ENCODE results near the gene NTMT1.
"Not testable (repeated sequence)": the region's sequence is repeated elsewhere in the genome, so short reads cannot be mapped to it uniquely, and the experiment has no call there.

The NTMT1 gene

DNA sequence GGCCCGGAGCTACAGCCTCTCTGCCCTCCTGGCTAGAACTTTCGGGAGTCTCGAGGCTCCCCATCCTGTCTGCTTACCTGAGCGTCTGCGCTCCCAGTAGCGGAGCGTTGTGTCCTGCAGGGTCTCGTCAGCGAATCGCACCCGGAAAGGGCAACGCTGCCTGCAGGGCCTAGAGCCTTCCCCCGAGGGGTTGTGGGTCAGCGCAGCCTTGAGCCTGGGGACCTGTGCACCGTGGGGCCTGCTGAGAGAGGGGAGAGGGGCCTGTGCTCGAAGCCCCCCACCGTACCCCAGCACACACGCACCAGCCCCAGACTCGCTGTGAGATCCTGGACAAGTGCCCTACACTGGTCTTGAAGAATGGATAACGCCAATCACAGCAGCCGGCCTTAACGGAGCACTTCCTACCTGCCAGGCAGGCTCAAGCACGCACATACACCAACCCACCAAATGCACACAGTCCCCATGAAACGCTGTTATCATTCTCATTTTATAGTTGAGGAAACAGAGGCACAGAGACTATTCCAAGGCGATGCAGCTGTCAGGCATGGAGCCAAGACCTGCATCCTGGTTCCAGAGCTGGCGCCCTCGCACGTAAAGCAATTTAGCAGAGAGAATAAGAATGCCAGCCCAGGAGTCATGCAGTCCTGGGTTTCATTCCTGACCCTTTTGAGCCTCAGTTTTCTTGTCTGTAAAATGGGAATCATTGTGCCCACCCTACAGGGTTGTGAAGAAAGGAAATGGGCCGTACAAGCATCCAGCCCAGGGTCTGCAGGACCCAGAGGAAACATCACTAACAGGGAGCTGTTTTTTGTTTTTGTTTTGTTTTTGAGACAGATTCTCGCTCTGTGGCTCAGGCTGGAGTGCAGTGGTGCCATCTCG lies 10.3 kb upstream of the NTMT1 start:
- no peak for DNase-seq

DNA sequence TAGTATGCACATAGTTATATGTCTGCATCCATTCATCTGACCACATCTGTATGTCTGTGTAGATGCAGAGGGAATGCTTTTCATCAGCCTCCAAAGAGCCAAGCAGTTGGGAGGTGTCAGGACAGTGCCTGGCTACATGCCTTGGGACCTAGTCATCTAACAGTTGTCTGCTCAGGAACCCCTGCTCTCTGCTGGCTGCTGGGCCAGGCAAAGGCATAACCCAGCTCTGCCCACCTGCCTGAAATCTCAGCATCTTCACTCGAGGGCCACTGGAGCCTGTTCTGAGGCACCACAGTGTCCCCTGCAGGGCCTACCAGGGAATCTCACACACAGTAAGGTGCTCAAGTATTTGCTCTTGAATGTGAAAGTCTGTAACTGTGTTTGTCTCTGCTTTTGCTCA lies 8.8 kb upstream of the NTMT1 start:
- DNase-seq: no peak

DNA sequence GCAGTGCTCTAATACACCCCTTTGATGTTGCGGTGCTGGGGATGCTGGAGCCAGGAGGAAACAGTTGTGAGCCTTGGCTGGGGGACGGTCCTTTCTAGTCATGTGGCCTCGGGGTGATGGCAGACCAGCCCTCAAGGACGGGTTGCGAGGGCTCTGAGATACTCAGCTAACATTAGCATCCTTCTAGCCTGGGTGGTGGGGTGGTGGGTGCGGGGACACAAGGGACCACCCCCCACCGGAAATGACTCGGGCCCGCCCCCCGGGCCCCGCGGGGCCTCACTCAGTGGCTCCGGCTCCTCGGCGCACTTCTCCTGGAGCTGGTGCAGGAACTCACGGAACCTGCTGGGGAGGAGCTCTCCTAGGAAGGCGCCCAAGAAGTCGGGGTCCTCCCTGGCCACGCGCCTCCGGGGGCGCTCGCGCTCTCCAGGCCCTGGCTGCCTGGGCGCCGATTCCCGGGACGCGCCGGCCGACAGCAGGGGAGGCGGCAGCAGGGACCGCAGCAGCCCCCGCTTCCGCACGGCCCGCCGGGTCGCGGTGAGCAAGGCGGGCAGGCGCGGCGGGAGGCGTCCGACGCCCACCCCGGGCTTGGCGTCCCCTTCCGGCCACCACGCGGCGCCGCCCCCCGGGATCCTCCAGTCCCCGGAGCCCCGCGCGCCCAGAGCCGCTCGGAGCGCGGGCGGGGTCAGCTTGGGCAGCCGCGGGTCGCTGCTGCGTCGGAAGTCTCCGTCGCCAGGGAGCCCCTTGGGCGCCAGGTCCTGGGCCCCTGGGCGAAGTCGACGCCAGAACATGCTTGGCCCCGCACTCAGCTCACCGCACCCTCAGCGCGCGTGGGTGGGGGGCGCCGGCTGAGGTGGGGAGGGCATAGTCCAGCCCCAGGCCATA lies 5.9 kb upstream of the NTMT1 start:
- DNase-seq: peak in 1 of 2 experiments; percentile 41

DNA sequence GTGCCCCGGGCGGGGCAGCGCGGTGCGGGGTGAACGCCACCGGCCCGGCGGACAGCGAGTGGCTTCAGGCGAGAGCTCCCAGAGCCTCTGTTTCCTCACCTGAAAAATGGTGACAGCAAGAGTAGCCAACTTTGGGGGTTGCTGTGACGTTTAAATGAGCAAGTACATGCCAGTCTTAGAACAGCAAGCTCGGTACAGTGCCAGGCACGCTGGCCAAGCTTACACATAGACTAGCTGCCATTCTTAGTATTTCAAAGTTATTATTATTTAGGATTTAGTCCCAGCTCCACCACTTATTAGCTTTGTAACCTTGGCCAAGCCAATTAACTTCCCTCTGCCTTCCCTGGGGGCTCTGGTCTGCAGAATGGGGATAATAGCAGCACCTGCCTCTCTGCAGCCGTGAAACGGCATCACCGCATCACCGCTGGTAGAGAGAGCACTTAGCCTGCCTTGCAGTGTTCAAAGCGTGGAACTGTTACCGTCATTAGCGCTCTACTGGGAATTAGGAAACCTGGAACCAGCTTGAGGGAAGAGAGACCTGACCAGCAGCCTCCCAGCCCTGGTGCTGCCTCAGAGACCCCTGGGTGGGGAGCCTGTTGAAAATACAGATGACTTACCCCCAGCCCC lies 5.2 kb upstream of the NTMT1 start, which contains the start of gene C9orf50:
Gene C9orf50 (minus strand): TSS at position 433 of the 627 bp plus-strand sequence. CDS start 527 bp downstream, outside the sequence.
- DNase-seq: no peak

DNA sequence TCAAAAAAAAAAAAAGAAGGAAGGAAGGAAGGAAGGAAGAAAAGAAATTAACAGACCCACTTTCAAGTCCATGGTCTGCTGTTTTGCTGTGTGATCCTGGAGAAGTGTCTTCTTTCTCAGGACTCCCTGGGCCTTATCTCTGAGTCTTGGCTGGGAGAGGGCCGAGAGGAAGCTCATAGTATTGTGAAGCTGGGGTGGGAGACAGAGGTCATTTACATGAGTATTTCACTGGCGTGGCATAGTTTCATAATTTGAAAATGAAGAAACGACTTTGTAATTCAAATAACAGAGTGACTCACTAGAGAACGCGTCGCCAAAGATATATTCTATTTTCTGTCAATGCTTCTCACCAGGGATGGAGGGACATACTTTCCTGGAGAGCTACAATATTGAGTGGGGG lies 2.6 kb upstream of the NTMT1 start:
- no peak for DNase-seq

DNA sequence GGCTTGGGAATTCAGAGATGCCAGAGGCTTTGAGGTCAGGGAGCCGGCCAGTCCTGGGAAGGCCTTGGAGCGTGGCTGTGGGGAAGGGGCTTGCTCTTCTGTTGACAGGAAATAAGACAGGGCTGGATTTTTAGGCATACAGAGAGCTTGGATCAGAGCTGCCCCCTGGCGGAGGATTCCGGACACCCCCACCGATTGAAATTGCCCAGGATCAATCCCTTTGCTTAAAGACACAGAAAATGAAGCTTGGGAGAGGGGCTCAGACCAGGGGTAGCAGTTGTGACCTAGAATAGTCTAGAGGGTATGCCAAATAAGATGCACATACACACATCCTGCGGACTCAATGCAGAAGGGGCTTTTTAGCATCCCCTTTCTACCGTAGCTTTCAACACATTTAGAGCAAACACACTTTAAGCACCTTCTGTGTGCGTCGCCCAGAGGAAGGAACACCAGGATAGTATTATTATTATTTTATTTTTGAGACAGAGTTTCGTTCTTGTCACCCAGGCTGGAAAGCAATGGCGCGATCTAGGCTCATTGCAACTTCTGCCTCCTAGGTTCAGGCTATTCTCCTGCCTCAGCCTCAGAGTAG lies 1.7 kb upstream of the NTMT1 start:
- DNase-seq: peak; percentile 87

DNA sequence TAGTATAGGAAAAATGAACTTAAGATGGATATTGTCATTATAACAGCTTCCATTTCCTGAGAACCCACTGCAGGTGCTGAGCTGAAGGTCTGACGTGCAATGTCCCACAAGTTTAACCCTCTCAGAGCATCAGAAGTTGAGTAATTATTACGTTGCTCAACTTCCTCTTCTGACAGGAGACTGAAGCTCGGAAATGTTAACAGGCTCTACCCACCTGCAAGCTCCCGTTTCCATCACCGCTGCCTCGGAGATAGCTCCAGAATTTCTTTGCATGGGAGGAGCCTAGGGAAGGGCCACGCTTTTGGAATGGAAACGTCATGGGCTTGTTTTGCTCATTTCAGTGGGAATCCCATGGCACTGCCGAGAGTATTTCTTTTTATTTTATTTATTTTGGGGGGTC lies 1.0 kb upstream of the NTMT1 start:
- peak in 1 of 2 experiments; percentile 45 for DNase-seq

DNA sequence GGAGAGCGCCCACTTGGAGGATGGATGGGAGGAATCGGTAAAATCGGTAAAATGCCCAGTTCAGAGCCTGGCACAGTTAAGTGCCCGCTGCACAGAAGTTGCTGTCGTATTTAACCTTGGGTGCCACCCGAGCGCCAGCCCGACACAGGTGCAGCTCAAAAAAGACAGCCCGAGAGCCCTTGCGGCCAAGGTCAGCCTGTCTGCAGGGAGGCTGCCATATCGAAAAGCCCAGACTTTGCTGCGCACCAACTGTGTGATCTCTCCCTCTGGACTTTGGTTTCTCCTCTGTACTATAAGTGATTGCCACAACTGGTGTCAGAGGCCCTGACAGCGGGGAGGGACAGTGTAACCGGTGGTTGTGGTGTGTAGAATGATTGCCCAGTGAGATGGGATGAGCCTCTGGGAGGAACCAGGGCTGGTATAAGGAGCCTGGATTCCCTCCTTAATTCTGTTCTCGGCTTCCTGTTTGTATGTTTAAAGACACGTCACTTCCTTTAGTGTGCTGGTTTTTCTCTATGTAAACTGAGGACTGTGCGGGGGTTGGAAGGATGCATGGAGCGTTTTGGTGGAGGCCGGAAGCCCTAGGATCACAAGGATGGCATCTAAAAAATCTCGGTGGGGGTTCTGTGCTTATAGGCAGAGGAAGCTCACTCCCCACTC lies 792 bp downstream of the NTMT1 start:
- DNase-seq: peak; percentile 53 to 60

DNA sequence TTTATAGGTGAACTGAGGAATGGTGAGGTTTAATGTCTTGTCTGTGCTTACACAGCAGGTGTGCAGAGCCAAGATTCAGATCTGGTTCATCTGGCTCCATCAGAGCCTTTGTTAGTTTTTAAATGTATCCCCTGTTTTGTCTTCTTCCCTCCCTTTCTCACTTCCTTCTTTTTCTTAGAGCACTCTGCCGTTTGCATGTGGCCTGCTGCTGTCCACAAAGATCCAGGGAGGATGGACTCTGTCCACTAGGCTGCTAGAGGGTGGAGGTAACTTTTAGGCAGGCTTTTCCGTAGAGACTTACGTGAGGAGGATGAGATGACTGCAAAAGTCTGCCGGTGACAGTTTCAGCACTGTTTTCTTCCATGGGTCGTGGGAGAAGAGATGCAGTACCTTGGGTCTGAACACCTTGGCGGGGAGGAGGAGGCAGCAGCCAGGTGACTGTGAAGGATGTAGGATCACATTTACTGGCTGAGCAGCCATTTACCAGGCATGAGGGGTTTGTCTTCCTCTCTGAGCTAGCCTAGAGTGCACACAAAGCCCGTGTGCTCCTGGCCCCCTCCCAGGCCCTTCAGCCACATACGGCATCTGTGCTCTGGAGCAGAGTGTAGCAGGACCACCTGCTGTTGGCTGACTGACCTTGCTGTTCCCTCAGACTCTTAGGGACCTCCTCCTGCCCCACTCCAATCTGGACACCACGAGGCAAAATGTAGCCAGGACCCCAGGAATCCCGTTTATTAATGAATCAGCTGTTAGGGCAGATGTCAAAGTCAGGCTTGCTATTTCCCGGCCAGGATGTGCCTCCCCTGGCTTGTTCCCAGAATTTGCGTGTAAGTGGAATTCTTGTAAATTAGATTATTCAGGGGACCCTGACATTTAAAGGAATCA lies 1.8 kb downstream of the NTMT1 start:
- no peak for DNase-seq

DNA sequence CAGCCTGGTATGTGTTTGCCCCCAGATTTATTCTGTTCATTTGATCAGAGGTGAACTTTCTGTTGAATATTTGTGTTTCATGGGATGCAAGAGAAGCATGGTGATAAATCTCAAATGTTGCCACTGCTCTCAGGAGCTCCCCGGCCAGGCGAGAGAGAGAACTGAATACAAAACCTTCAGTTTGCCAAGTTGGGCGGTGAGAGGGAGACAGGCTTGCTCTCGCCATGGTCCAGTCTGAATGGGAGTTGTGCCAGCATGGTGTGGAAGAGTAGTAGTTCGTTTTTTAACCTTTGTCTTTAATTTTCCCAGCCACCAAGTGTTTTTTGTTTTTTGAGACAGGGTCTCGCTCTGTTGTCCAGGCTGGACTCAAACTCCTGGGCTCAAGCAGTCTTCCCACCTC lies 2.7 kb downstream of the NTMT1 start:
- DNase-seq: no peak

DNA sequence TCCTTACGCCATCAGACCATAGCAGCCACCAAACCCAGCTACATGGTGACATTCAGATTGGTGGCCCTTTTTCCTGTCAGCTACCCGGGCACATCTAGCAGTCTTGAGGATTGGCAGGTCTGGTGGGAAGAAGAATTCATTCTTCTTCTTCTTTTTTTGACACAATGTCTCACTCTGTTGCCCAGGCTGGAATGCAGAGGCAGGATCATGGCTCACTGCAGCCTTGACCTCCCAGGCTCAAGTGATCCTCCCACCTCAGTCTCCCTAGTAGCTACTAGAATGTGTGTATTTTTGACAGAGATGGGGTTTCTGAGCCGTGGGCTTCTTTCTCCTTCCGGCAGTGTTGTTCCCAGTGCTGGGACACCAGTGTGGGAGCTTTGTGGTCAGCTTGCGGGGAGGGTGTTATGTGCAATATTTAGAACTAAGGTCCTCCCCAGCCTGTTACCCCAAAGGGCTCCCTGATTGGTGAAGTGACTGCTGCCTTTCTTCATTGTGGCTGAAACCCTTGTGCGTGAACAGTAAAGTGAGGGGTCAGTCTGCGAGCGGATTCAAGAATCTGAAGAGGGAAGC lies 3.4 kb downstream of the NTMT1 start:
- no peak for DNase-seq

DNA sequence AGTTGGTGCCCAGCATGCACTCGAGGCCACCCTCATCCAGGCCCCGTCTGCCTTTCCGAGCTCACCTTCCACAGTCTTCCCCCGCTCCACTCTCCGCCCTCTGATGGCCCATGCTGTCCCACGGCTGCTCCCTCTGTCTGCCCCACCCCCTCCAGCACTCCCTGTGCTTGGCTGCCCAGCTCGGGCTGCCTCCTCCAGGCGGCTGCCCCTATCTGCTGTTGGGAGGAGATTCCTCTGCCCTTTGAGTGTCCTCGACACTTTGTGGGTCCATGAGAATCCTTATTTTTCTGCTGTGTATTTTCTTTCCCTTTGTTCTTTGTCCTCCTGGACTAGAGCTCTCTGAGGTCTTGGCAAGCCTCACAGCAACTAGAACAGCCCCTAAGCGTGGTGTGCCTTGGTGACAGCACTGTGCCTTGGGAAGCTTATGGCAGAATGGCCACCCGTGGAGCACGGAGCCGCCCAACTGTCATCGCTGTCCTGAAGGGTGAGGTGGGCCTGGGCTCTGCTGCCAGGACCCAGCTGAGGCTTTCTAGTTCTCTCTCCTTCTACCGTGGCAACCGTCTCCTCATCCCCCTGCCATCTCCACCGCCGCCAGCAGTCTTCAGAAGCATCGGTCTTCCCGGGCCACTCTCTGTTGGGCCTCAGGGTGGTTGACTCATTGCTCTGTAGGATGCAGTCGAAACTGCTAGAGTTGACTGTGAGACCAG lies 5.2 kb downstream of the NTMT1 start:
- DNase-seq: peak in 1 of 2 experiments; percentile 45

DNA sequence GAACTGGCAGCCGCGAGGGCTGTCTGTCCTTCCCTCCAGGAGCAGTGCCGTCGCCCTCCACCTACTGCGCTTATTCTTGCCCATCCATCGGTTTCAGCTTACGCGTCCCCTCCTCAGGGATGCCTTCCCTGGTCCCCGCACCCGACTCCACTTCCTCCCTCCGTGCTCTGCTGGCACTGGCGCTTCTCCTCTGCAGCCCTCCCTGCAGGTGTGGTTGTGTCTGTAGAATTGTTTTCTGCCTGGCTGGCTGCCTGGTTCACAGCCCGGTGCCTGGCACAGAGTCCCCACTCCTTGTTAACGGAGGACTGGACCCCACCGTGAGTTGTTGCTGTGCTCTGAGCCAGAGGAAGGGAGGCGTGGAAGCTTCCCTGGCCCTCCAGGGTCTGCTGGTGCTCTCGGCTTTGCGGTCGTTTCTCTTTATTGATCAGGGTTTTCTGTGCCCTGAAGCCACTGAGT lies 5.7 kb downstream of the NTMT1 start:
- no peak for DNase-seq

DNA sequence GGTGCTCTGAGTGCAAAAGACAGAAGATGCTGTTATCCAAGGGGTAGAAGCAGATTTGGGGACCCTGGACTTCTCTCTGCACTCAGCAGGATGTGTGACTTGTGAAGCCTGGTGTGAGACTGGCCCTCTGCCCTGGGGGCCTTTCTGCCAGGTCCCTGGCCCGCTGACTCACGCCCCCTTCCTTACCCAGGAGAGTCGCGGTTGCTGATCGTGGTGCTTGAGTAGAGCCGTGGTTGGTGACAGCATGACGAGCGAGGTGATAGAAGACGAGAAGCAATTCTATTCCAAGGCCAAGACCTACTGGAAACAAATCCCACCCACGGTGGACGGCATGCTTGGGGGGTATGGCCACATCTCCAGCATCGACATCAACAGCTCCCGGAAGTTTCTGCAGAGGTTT lies 6.5 kb downstream of the NTMT1 start:
- peak in 1 of 2 experiments; percentile 46 for DNase-seq

DNA sequence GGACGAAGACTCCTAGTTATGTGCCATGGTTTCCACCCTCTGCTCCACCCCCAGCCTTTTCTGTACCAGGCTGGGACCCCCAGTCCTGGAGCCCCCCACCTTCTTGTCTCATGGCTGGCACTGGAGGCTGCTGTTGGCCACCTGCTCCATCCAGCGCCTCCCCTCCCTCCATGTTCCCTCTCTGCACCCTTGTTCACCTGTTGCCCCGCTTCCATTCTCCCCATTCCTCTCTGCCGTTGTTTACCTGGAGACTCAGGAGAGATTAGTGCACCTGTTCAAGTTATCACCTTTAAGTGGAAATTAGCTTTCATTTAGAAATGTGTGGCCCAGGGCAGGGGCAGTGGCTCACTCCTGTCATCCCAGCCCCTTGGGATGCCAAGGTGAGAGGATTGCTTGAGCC lies 7.2 kb downstream of the NTMT1 start:
- DNase-seq: no peak

DNA sequence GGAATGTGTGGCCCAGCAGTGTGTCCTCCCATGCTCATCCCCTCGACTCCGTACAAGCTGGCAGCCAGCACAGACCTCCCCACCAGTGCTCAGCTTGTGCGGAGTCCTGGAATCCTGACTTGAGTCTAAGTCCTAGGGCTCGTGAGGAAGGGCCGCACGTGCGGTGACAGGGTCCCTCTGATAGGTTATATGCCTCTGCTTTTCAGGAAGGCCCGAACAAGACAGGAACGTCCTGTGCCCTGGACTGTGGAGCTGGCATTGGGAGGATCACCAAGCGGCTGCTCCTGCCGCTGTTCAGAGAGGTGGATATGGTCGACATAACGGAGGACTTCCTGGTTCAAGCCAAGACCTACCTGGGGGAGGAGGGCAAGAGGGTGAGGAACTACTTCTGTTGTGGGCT lies 7.9 kb downstream of the NTMT1 start:
- DNase-seq: no peak

DNA sequence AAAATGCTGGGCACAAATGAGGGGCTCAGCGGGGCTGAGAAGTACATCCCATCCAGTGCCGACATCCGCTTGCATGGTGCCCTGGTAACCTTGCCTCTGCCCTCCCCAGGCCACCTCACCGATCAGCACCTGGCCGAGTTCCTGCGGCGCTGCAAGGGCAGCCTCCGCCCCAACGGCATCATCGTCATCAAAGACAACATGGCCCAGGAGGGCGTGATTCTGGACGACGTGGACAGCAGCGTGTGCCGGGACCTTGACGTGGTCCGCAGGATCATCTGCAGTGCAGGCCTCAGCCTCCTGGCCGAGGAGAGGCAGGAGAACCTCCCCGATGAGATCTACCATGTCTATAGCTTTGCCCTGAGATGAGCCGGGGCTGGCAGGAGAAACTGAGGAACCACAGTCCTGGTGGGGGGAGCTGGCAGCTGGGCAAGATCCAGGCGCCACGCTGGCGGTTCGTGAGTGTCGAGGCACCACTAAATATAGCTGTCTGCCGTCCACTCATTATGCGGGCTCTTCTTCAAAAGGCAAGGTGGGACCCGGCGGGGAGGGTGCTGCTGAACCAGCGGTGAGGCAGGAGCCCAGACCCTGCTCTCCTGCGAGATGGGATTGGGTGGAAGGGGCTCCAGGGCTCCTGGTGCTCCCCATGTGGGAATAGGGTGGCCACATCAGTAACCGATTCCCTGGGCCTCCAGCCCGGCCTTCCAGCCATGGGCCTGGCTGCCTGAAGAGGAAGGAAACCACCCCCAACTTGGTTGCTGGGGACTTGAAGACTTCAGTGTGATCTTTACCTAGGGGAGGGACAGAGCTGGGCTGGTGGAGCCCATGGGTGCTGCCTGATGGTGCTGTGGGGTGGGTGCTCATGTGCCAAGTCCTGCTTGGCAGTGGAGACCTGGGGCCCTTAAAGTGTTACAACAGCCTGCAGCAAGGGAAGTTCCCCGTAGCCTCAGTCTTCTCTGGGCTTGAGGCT lies 9.4 kb downstream of the NTMT1 start:
- no peak for DNase-seq

DNA sequence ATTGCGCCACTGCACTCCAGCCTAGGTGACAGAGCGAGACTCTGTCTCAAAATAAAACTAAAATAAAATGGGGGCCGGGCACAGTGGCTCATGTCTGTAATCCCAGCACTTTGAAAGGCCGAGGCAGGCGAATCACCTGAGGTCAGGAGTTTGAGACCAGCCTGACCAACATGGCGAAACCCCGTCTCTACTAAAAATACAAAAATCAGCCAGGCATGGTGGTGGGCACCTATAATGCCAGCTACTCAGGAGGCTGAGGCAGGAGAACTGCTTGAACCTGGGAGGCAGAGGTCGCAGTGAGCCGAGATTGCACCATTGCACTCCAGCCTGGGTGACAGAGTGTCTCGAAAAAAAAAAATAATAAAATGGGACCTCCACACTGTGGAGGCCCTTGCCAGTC lies 10.4 kb downstream of the NTMT1 start:
- not testable (repeated sequence) for DNase-seq

DNA sequence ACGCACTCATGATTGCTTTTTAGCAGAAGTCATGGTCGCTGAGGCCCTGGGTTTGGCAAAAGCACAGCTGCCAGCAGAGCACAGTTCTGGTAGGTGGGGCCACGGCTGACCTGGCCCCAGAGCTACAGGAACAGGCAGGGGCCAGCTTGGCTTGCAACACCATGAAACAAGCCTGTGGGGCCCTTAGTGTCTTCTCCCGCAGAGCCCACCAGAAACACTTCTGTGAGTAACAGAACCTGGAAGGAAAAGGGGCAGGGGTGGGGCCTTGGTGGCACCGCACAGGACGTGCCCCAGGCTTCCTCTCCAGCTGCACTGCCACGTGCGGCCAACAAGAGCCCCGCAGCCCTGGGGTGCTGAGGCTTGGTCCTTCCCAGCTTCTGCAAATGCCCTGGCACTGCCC lies 11.1 kb downstream of the NTMT1 start:
- no peak for DNase-seq
